Measurements from ENCODE around the gene LIMS2.

LIMS2 gene

DNA sequence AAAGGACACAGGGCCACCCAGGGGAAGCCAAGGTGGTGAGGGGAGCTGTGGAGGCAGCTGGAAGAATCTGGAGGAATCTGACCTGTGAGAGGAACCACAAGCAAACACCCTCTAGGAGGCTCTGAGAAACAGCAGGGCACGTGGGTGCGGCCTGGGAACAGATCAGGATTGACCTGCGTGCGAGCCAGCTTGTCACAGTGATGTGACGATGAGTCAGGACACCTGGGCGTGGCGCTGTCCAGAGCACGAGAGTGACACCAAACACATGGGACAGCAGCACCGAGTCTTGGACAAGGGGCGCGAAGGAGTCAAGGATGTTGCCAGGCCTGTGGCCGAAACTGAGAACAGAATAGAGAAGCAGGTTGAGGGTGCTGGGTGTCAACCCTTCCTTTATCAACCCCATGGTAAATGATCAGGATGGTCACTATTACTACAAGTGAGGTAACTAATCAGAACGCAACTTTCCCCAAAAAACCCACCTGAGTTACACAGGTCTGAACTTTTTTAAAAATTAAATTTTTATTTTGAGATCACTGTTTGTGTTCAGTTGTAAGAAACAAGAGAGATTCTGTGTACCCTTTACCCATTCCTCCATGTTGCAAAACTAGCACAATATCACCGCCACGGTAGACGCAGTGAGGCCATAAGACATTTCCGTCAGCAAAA lies 25.3 kb upstream of the LIMS2 start:
- peak; percentile 42 for DNase-seq

DNA sequence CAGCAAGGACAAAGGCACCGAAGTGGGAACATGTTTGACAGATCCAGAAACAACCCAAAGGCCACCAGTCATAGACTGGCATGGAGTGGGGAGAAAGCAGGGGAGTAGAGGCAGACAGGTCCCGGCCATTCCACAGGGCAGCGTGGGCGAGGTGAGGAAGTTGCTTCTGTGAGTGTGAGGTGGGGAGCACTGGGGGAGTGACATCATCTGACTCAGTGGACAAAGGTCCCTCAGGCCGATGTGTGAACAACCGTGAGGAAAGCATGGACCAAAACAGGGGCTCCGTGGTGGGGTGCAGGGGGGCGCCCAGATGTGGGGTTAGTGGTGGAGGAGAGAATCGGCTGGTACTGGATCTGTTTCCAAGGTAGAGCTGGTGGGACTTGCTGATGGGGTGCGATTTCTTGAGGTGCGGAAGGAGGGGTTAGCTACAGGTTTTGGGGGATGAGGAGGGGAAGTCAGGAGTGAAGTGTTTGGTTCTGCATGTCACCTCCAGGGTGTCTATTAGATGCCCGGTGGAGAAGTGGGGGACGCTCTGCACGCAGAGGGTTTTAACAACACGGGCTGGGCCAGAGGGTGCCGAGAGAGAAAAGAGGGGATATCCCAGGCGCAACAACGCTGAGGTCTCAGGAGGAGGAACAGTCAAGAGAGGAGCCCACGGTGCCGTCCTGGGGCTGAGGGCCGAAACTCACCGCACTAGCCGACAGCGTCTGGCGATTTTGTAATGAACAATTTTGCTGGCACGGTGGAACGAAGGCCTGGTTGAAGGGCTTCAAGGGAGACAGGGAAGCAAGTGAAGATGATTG lies 23.4 kb upstream of the LIMS2 start:
- DNase-seq = no peak

GRCh38 chr2:127697482-127698180 lies 22.3 kb upstream of the LIMS2 start:
- no peak for DNase-seq

DNA sequence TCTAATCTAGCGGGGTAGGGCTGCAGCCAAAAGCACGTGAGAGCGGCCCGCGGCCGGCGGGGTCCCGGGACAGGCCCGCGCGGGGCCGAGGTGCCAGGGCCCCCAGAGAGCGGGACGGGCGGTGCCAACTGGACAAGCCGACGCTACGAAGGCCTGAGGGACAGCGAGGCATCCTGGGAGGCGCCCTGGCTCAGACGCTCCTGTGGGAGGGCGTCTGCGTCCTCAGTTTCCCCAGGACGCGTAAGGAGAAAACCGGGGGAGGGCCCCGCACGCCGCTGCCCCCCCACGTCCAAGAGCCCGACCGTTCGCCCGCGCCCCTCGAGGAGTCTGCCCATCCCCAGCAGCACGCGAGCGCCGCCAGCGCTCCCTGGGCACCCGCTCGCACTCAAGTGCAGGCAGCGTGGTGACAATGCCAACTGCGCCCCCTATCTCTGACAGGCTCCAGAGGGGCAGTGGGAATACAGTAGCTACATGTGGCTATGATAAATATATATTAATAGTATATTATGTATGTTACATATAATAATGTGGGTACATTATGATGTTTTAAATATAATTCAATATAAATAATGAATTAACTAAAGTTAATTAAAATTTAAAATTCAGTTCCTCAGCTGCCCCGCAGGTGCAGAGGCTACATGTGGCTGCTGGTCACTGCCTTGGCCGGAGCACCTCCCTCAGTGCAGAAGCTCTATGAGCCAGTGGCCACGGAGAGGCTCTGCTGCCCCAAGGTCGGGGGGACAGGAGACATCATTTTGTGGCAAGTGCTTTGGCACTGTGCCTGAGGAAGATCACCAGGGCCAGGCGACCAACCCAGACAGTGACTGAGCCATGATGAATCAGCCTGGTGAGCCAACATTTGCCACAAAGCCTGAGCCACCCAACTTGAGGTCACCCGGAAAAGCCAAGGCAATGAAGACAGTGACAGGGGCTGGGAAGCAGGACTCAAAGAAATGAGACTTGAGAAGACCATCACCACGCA lies 20.5 kb upstream of the LIMS2 start:
- peak; percentile 71 for DNase-seq

- DNase-seq = no peak
Observed at GRCh38 chr2:127694986-127695385, 19.7 kb upstream of the LIMS2 start.

- no peak for DNase-seq
Observed at GRCh38 chr2:127690696-127691095, 15.4 kb upstream of the LIMS2 start.

GRCh38 chr2:127688405-127688804 lies 13.1 kb upstream of the LIMS2 start:
- DNase-seq = no peak

- no peak for DNase-seq
Observed at GRCh38 chr2:127685410-127686080, 10.2 kb upstream of the LIMS2 start.

DNA sequence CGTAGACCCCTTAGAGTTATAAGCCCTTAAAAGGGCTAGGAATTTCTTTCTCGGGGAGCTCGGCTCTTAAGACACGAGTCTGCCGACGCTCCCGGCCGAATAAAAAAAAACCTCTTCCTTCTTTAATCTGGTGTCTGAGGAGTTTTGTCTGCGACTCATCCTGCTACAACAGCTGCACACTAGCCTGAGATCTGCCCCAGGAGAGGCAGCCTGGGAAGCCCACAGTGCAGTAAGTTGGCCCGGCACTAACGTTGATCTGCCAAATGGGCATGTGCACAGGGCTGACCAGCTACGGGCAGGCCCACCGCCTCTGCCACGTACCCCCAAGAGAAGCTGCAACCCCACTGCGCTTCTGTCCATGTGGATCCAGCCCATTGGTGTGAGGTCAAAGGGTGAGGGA lies 8.4 kb upstream of the LIMS2 start:
- DNase-seq = no peak

DNA sequence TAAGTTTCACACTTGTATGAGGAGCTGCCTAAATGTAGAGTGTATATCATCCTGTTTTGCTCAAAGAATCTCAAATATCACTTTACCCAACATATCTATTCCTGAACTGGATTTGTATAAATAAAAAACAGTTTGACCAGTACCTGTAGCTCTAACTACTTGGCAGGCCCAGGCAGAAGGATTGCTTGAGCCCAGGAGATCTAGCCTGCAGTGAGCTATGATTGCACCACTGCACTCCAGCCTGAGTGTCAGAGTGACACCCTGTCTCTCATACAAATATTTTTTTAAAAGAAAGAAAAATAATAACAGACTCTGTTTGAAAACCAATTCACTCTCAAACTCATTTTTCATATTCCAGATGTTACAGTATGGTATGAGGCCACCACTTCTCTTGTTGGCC lies 7.7 kb upstream of the LIMS2 start:
- no peak for DNase-seq

DNA sequence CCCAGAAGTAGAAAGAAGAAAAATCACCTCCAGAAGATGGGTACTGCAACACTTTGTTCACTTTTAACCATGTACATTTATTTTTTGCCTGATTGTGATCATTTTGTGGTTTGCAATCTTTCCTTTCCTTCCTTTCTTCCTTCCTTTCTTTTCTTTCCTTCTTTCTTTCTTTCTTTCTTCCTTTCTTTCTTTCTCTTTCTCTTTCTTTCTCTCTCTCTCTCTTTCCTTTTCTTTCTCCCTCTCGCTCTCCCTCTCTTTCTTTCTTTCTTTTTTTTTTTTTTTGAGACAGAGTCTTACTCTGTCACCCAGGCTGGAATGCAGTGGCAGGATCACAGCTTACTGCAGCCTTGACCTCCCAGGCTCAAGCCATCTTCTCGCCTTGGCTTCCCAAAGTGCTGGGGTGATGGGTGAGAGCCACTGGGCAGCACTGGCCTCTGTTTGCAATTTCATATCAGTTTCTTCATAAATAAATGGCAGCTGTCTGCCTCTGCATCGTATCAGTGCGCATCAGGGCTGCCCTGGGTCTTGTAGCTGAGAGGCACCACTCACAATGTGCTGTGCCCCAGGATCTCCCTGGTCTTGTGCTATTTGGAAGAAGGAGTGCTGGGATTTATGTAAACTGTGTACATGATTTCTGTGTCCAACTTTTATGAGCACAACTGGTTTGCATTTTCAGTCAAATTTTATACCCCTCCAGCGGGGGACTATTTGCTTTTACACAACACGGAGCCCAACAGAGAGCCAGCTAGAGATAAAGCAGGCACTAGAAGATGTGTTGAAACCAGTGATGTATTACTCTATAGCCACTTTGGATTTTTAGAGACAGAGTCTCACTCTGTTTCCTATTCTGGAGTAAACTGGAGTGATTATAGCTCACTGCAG lies 6.9 kb upstream of the LIMS2 start:
- DNase-seq = no peak

- DNase-seq = peak; percentile 44
Observed at GRCh38 chr2:127681288-127681804, 6.0 kb upstream of the LIMS2 start.

- no peak for DNase-seq
Observed at GRCh38 chr2:127680706-127681287, 5.5 kb upstream of the LIMS2 start.

DNA sequence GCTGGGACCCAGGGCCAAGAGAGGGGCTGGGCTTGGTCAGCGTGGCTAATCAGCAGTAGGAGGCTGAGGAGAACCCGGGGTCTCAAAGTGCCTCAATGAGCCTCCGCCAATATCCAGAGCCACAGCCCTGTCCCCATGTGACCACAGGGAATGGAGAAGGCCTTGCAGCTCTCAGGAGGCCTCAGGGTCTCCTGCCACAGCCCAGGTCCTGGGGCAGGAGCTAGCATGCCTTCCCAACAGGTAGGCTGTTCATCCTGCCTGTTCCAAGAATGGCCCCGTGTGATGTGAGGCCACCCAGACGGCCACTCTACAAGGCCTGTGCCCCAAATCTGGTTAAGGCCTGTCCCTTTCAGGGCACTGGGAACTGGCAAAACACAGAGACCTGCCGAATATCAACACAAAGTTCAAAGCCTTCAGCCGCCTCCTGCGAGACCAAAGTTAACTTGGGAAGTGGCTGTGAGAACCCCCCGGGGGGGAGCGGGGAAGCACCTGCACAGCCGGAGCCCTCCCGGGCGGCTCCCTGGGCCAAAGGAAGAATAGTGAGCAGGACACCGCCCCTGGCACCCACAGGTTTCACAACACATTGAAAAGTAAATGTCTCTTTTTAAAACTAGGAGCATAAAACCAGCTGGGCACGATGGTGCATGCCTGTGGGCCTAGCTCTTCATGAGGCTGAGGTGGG lies 4.5 kb upstream of the LIMS2 start:
- no peak for DNase-seq

DNA sequence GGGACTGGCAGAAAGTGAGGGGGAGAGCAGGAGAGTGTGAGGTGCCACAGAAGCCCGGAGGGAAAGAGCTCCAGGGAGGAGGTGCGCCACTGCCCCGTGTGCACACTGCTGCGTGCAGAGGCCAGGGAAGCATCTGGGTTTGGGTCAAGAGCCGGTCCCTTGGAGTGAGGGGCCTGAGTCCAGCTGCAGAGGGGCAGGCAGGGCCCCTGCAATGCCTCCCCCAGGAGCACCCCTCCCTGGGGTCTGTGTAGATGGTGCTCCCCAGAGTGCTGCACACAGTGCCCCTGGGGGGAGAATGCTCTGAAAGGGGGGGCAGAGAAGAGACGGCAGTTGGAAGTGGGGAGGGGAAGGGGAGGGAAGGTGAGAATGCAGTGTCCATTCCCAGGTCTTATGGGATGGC lies 3.7 kb upstream of the LIMS2 start:
- no peak for DNase-seq

DNA sequence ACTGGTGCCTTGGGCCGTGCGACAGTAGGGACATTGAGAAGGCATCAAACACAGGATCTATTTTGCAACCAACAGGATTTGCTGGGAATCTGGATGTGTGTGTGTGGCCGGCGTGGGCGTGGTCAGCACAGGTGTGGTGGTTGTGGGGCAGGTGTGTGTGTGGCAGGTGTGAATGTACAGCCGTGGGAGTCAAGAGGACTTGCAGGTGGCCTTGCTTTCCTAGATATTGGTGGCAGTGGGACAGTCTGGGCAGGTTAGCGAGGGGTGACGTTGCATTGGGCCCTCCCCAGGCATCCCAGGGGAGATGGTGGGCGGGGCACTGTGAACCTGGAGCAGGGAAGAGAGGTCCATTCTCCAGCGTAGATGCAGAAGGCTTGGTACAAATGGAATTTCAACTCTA lies 3.2 kb upstream of the LIMS2 start:
- DNase-seq = no peak

DNA sequence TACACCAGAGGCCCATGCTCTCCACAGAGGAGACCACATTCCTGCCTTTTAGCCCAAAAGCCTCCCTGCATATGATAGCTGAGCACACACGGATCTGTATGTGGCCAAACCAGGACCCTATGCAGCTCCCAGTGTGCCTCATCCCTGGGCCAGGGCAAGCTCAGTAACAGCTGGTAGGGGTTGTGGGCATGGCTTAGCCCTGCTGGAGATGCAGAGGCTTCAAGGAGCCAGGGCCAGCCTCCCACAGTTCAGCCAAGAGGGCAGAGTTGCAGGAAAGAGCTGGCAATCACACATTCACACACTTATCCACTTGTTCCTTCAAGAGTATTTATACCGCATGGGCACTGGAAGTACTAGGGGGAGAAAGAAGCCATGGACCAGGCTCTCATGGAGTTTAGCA lies 1.6 kb upstream of the LIMS2 start:
- DNase-seq = no peak

- DNase-seq = no peak
Observed at GRCh38 chr2:127674241-127675209, 805 bp downstream of the LIMS2 start.
